Prostate gland (tissue), 2 donors: ENCODE results near the gene ITGB4. TPM values are rescaled to one million over a fixed set of nuclear protein-coding genes. Genes with fewer than 3 reads are reported as not detected.

Experiments used
- DNase-seq: peaks from one replicate; pipeline ENCODE4 v3.0.0-alpha.2; 2019; ENCODE audit warnings: low spot score
- H3K27ac ChIP-seq, 2 donors: fragments of 200-600 bp; sonication (generic); 2 replicates each; pipeline ENCODE4 v1.5.1; 2017 to 2019
- H3K27me3 ChIP-seq: fragments of 200-600 bp; sonication (generic); replicated peaks from 2 replicates; pipeline ENCODE4 v1.5.1; 2019; ENCODE audit not compliant: insufficient read depth
- H3K36me3 ChIP-seq, 2 donors: fragments of 200-600 bp; sonication (generic); 1 replicate in 1 of 2; 2 replicates in 1 of 2; pipeline versions ENCODE4 v1.5.1 to v1.8.1; 2017 to 2019
- H3K4me1 ChIP-seq: fragments of 200-600 bp; sonication (generic); replicated peaks from 2 replicates; pipeline ENCODE4 v1.5.1; 2019
- H3K4me3 ChIP-seq, 2 donors: fragments of 200-600 bp; sonication (generic); 2 replicates each; pipeline ENCODE4 v1.5.1; 2017 to 2019
- H3K9me3 ChIP-seq: fragments of 200-600 bp; sonication (generic); 2 replicates; pipeline ENCODE4 v1.5.1; 2017
- POLR2A ChIP-seq: fragments of 450-650 bp; IDR thresholded peaks from one replicate; pipeline ENCODE4 v1.6.1; 2016; ENCODE audit warnings: antibody characterized with exemption, mild to moderate bottlenecking
- POLR2AphosphoS5 ChIP-seq: sonication (generic); formaldehyde crosslinking; IDR thresholded peaks from one replicate; pipeline ENCODE4 v1.6.1; 2017; ENCODE audit warnings: antibody characterized with exemption
- WGBS: methylation state at CpG from one replicate; pipeline ENCODE4 v1.1.5; 2018; 5-methylcytosine and 5-hydroxymethylcytosine counted together
- intact Hi-C: fragments of 100-400 bp; cut with DNase I; formaldehyde crosslinking; loops from one replicate; pipeline ENCODE4 v1.14.2; 2022
- total RNA-seq, 2 donors: library from RNA; depleted of rRNA; stranded (reverse); fragments of >200 nt; gene quantifications; one replicate each; pipeline ENCODE4 v1.1.0, GENCODE V29; 2016
- TF ChIP-seq, protein P1 (sequence below), 4 experiments: fragments of 200-600 bp in 2 of 4; fragments of 450-650 bp in 2 of 4; sonication (generic) in 2 of 4; IDR thresholded peaks; 1 replicate in 3 of 4; 2 replicates in 1 of 4; pipeline ENCODE4 v1.5.1; 2016 to 2019; ENCODE audit warnings: antibody characterized with exemption in 4 of 4, mild to moderate bottlenecking in 2 of 4, moderate library complexity in 2 of 4

Gene ITGB4
- total RNA-seq, 2 donors from 2014 or later: 81.0 to 105 TPM

DNA sequence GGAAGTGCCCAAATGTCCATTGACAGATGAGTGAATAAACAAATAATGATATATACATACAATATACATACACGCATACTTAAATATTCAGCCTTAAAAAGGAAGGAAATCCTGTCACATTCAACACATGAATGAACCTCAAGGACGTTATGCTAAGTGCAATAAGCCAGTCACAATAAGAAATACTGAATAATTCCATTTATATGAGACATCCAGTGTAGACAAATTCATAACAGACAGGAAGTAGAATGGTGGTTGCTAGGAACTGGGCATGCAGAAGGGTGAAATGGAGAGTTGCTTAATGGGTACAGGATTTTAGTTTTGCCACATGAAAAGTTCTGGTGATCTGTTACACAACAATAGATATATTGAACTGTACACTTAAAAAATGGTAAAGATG lies 8.8 kb upstream of the ITGB4 start:
- Histone ChIP-seq H3K4me1 (no peaks in the 10 kb centered on the region), H3K27me3 (no peaks in the 10 kb centered on the region), H3K27ac (no peak overlapping the region), H3K9me3 (no peaks in the 10 kb centered on the region), H3K4me3 (no peak overlapping the region), H3K36me3 (no peaks in the 10 kb centered on the region)
- no peak for DNase-seq
- 73% methylated on average over 2 of the region's 2 CpGs for WGBS
- intact Hi-C loops: no loop called here
- TF ChIP-seq, protein P1, sequence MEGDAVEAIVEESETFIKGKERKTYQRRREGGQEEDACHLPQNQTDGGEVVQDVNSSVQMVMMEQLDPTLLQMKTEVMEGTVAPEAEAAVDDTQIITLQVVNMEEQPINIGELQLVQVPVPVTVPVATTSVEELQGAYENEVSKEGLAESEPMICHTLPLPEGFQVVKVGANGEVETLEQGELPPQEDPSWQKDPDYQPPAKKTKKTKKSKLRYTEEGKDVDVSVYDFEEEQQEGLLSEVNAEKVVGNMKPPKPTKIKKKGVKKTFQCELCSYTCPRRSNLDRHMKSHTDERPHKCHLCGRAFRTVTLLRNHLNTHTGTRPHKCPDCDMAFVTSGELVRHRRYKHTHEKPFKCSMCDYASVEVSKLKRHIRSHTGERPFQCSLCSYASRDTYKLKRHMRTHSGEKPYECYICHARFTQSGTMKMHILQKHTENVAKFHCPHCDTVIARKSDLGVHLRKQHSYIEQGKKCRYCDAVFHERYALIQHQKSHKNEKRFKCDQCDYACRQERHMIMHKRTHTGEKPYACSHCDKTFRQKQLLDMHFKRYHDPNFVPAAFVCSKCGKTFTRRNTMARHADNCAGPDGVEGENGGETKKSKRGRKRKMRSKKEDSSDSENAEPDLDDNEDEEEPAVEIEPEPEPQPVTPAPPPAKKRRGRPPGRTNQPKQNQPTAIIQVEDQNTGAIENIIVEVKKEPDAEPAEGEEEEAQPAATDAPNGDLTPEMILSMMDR (IDR thresholded peaks at IDR 0.05): no peak
- TF ChIP-seq POLR2A (no peak), POLR2AphosphoS5 (no peak)

DNA sequence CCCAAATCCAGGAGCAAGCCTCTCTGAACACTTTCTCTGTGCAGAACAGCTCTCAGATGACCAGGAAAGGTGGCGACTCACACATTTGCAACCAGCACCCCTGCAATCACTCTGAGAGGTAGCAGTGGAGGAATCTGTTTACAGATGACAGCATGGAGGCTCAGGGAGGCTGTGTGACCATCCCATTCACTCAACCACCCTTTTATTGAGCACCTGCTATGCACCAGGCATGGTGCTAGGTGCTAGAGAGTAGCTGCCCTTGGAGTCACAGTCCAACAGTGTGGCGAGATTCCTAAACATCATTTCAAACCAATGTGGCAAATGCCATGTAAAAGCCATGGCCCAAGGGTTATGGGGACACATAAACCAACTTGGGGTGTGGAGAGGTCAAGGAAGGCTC lies 1.5 kb upstream of the ITGB4 start:
- Histone ChIP-seq H3K4me3 (no peak overlapping the region), H3K36me3 (no peaks in the 10 kb centered on the region), H3K27me3 (no peaks in the 10 kb centered on the region), H3K4me1 (peaks cover 2% of the 10 kb centered on the region), H3K27ac (no peak overlapping the region), H3K9me3 (no peaks in the 10 kb centered on the region)
- TF ChIP-seq, protein P1 (IDR thresholded peaks at IDR 0.05): no peak
- TF ChIP-seq POLR2A: no peak
- TF ChIP-seq POLR2AphosphoS5: no peak
- intact Hi-C loops: no loop called here
- WGBS: 95% methylated on average over 2 of the region's 2 CpGs
- DNase-seq: no peak

DNA sequence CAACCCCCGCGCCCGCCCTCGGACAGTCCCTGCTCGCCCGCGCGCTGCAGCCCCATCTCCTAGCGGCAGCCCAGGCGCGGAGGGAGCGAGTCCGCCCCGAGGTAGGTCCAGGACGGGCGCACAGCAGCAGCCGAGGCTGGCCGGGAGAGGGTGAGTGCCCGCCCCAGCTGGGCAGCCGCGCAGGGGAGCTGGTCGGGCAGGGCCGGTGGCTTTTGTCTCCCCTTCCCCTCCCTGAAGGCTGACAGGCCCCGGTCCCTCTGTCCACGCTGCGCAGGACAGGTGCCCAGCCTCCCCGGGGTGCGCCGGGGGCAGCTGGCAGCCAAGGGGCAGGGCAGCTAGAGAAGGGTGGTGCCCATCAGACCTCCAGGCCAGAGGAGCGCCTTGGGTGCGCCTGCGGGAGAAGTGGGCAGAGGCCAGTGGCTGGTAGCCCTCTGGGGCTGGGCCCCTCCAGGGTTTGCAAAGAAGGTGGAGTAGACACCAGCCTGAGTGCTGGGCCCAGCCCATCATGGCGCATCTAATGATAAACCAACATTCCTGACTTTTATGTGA lies 278 bp downstream of the ITGB4 start:
- intact Hi-C loops: no loop called here
- no peaks in the 10 kb centered on the region for H3K27me3 ChIP-seq

DNA sequence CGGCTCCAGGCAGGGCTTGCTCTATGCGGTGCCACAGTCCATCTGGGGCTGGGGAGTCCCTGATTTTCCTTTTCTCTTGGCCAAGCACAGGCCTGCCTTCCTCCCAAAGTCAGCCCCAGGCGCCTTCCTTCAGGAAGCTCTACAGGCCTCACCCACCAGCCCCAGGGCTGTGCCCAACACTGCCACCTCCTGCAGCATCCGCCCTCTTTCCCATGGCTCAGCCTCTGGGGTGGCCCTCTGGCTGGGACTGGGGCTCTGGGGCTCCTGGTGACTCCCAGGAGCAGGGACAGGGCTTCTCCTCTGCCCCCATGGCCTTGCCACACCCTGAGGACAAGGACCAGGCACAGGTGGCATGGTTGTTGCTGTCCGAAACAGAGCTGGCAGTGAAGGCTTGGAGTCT lies 817 bp downstream of the ITGB4 start:
- peaks cover 2% of the 10 kb centered on the region for H3K4me1 ChIP-seq
- H3K27me3 ChIP-seq: no peaks in the 10 kb centered on the region
- TF ChIP-seq POLR2AphosphoS5: no peak
- TF ChIP-seq, protein P1 (IDR thresholded peaks at IDR 0.05): peak in 1 of 4 experiments; percentile 5
- no peaks in the 10 kb centered on the region for H3K9me3 ChIP-seq
- H3K27ac ChIP-seq: peak overlapping the region; percentile 70 to 82
- WGBS: 43% methylated on average over 5 of the region's 5 CpGs
- H3K4me3 ChIP-seq: peak overlapping the region; percentile 34 to 53
- no peak for DNase-seq
- no peaks in the 10 kb centered on the region for H3K36me3 ChIP-seq
- intact Hi-C loops: no loop called here

More for the DNA sequence above, 278 bp downstream of the ITGB4 start:
- WGBS: 14% methylated on average over 26 of the region's 33 CpGs
- peak overlapping the region; percentile 70 to 82 for H3K27ac ChIP-seq
- H3K9me3 ChIP-seq: no peaks in the 10 kb centered on the region
- peak overlapping the region; percentile 34 to 53 for H3K4me3 ChIP-seq
- peaks cover 2% of the 10 kb centered on the region for H3K4me1 ChIP-seq
- H3K36me3 ChIP-seq: no peaks in the 10 kb centered on the region
- no peak for DNase-seq
- TF ChIP-seq, protein P1 (IDR thresholded peaks at IDR 0.05): no peak
- no peak for TF ChIP-seq POLR2A
- TF ChIP-seq POLR2AphosphoS5: no peak

DNA sequence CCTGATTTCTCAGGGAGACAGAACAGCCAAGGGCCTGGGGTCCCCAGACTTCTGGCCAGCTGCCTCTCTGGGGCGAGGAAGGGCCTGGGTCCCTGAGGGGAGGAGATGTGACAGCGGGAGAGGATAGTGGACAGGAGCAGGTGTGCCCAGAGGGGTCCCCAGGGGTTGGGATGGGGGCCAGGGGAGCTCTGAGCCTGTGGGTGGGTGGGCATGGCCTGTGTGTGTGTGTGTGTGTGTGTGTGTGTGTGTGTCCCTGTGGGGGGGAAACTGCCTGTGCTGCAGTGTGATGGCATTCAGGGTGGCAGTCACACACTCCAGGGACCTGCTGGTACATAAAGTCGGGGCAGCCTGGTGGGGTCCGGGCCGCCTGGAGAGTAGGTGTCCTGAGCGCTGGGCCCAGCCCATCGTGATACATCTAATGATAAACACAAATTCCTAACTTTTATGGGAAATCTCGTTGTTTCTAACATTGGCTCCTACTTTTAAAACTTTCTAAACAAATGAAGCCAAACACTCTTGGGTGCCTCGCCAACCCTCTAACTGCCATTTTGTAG lies 1.4 kb downstream of the ITGB4 start:
- intact Hi-C loops: no loop called here
- Histone ChIP-seq H3K27me3 (no peaks in the 10 kb centered on the region), H3K27ac (peak overlapping the region; percentile 70 to 82), H3K4me1 (peaks cover 2% of the 10 kb centered on the region), H3K9me3 (no peaks in the 10 kb centered on the region), H3K4me3 (peak overlapping the region; percentile 34 to 53), H3K36me3 (no peaks in the 10 kb centered on the region)
- WGBS: 59% methylated on average over 9 of the region's 9 CpGs
- TF ChIP-seq, protein P1 (IDR thresholded peaks at IDR 0.05): no peak
- TF ChIP-seq POLR2AphosphoS5 (no peak), POLR2A (no peak)
- no peak for DNase-seq
